Hepatocyte (in vitro differentiated cells): ENCODE results near the gene SHBG. TPM values are rescaled to one million over a fixed set of nuclear protein-coding genes. Genes with fewer than 3 reads are reported as not detected.
"Not testable (repeated sequence)": the region's sequence is repeated elsewhere in the genome, so short reads cannot be mapped to it uniquely, and the experiment has no call there.

Experiments used
- DNase-seq: peaks from one replicate; pipeline ENCODE4 v3.0.0-alpha.2; 2016; ENCODE audit warnings: low spot score
- H2AFZ ChIP-seq: fragments of 200-600 bp; sonication (generic); 2 replicates; pipeline ENCODE4 v1.6.0; 2016; ENCODE audit warnings: antibody characterized with exemption, mild to moderate bottlenecking
- H3K27ac ChIP-seq: fragments of 200-600 bp; sonication (generic); 2 replicates; pipeline ENCODE4 v1.5.1; 2016; ENCODE audit warnings: mild to moderate bottlenecking
- H3K27me3 ChIP-seq: fragments of 200-600 bp; sonication (generic); 2 replicates; pipeline ENCODE4 v1.6.1; 2016
- H3K36me3 ChIP-seq: fragments of 200-600 bp; sonication (generic); replicated peaks from 2 replicates; pipeline ENCODE4 v1.5.1; 2016; ENCODE audit warnings: low read depth; ENCODE audit not compliant: insufficient read depth
- H3K4me1 ChIP-seq: fragments of 200-600 bp; sonication (generic); 2 replicates; pipeline ENCODE4 v1.5.1; 2016; ENCODE audit warnings: mild to moderate bottlenecking, moderate library complexity; ENCODE audit not compliant: insufficient read depth
- H3K4me2 ChIP-seq: fragments of 200-600 bp; sonication (generic); 2 replicates; pipeline ENCODE4 v1.6.0; 2016
- H3K4me3 ChIP-seq: fragments of 200-600 bp; sonication (generic); 2 replicates; pipeline ENCODE4 v1.5.1; 2016; ENCODE audit warnings: mild to moderate bottlenecking
- H3K79me2 ChIP-seq: fragments of 200-600 bp; sonication (generic); 2 replicates; pipeline ENCODE4 v1.6.0; 2017; ENCODE audit warnings: mild to moderate bottlenecking
- H3K9me2 ChIP-seq: fragments of 200-600 bp; sonication (generic); replicated peaks from 2 replicates; pipeline ENCODE4 v1.6.0; 2017; ENCODE audit warnings: mild to moderate bottlenecking; ENCODE audit not compliant: insufficient read depth
- H3K9me3 ChIP-seq: fragments of 200-600 bp; sonication (generic); 2 replicates; pipeline ENCODE4 v1.5.1; 2016; ENCODE audit warnings: low read depth, mild to moderate bottlenecking
- H4K20me1 ChIP-seq: fragments of 200-600 bp; sonication (generic); 2 replicates; pipeline ENCODE4 v1.6.0; 2016; ENCODE audit warnings: mild to moderate bottlenecking; ENCODE audit not compliant: insufficient read depth, poor library complexity, severe bottlenecking
- CTCF ChIP-seq: fragments of 200-600 bp; sonication (generic); IDR thresholded peaks from 2 replicates; pipeline ENCODE4 v1.5.1; 2016; ENCODE audit warnings: antibody characterized with exemption, mild to moderate bottlenecking; ENCODE audit not compliant: poor library complexity
- EZH2 ChIP-seq: fragments of 200-600 bp; sonication (generic); IDR thresholded peaks from 2 replicates; pipeline ENCODE4 v1.6.1; 2016; ENCODE audit warnings: antibody characterized with exemption, mild to moderate bottlenecking, borderline replicate concordance
- EZH2phosphoT487 ChIP-seq: fragments of 200-600 bp; sonication (generic); IDR thresholded peaks from one replicate; pipeline ENCODE4 v1.6.1; 2018; ENCODE audit warnings: antibody characterized with exemption, mild to moderate bottlenecking, low read depth, moderate library complexity; ENCODE audit not compliant: unreplicated experiment, severe bottlenecking
- WGBS: methylation state at CpG from one replicate; pipeline ENCODE4 v1.1.6; 2016; ENCODE audit warnings: low lambda C conversion rate; ENCODE audit errors: missing lambda C conversion rate; 5-methylcytosine and 5-hydroxymethylcytosine counted together
- polyA plus RNA-seq: library from polyadenylated mRNA; unstranded; fragments of >200 nt; fragmentation: Nextera tagmentation; extraction: Ambion mirVana; gene quantifications from 2 replicates; pipeline ENCODE4 v1.2.1, GENCODE V29; 2016
- total RNA-seq: library from RNA; depleted of rRNA; stranded (reverse); fragments of >200 nt; gene quantifications from 2 replicates; pipeline ENCODE4 v1.2.3, GENCODE V29; 2014

SHBG gene
- total and polyA plus RNA-seq, 2 experiments from 2014 or later = 5.3 to 9.0 TPM

DNA sequence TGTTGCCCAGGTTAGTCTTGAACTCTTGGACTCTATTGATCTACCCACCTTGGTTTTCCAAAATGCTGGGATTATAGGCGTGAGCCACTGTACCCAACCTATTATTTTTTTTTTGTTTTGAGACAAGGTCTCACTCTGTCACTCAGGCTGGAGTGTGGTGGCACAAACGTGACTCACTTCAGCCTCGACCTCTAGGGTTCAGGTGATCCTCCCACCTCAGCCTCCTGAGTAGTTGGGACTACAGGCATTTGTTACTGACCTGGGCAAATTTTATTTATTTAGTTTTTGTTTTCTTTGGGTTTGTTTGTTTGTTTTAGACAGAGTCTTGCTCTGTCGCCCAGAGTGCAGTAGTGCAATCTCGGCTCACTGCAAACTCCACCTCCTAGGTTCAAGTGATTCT, 6.3 kb upstream of the SHBG start:
- Histone ChIP-seq H3K9me2 (no peaks in the 10 kb centered on the region), H3K4me2 (no peak overlapping the region), H3K79me2 (peaks cover 24% of the 10 kb centered on the region), H3K27me3 (no peaks in the 10 kb centered on the region), H3K36me3 (no peaks in the 10 kb centered on the region), H3K4me1 (peaks cover 15% of the 10 kb centered on the region), H3K9me3 (no peaks in the 10 kb centered on the region), H4K20me1 (no peaks in the 10 kb centered on the region), H3K27ac (no peak overlapping the region), H2AFZ (no peak overlapping the region), H3K4me3 (no peak overlapping the region)
- no peak for DNase-seq
- TF ChIP-seq EZH2 (no peak), CTCF (no peak)
- 87% methylated on average over 5 of the region's 5 CpGs for WGBS

DNA sequence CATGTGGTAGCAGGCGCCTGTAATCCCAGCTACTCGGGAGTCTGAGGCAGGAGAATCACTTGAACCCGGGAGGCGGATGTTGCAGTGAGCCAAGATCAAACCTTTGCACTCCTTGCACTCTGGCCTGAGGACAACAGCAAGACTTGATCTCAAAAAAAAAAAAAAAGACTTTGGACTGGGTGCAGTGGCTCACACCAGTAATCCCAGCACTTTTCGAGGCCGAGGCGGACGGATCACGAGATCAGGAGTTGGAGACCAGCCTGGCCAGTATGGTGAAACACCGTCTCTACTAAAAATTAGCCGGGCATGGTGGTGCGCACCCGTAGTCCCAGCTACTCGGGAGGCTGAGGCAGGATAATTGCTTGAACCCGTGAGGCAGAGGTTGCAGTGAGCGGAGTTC, 4.2 kb upstream of the SHBG start:
- peak overlapping the region; percentile 96 for H3K4me2 ChIP-seq
- H3K36me3 ChIP-seq, H4K20me1 ChIP-seq, H3K4me3 ChIP-seq, DNase-seq, H3K9me3 ChIP-seq, H2AFZ ChIP-seq, H3K27me3 ChIP-seq, H3K9me2 ChIP-seq: not testable (repeated sequence)
- H3K79me2 ChIP-seq = peaks cover 24% of the 10 kb centered on the region
- H3K27ac ChIP-seq = peak overlapping the region; percentile 99
- 97% methylated on average over 16 of the region's 16 CpGs for WGBS
- H3K4me1 ChIP-seq = peaks cover 19% of the 10 kb centered on the region

GRCh38 chr17:7626307-7626706, 3.6 kb upstream of the SHBG start:
- no peak for TF ChIP-seq EZH2phosphoT487
- H2AFZ ChIP-seq = no peak overlapping the region
- no peaks in the 10 kb centered on the region for H3K27me3 ChIP-seq
- peaks cover 24% of the 10 kb centered on the region for H3K79me2 ChIP-seq
- peak overlapping the region; percentile 96 for H3K4me2 ChIP-seq
- H3K9me3 ChIP-seq = no peaks in the 10 kb centered on the region
- peak overlapping the region; percentile 71 for H3K4me3 ChIP-seq
- DNase-seq = no peak
- H3K4me1 ChIP-seq = peaks cover 19% of the 10 kb centered on the region
- no peaks in the 10 kb centered on the region for H4K20me1 ChIP-seq
- H3K9me2 ChIP-seq = no peaks in the 10 kb centered on the region
- H3K27ac ChIP-seq = peak overlapping the region; percentile 99
- 95% methylated on average over 7 of the region's 7 CpGs for WGBS
- H3K36me3 ChIP-seq = no peaks in the 10 kb centered on the region

- peak overlapping the region; percentile 96 for H3K4me2 ChIP-seq
- H3K4me3 ChIP-seq = peak overlapping the region; percentile 71
- H2AFZ ChIP-seq = peak overlapping the region; percentile 70
- H3K79me2 ChIP-seq = peaks cover 24% of the 10 kb centered on the region
- no peaks in the 10 kb centered on the region for H3K27me3 ChIP-seq
- DNase-seq = no peak
- WGBS = 11% methylated on average over 6 of the region's 6 CpGs
- no peaks in the 10 kb centered on the region for H4K20me1 ChIP-seq
- no peaks in the 10 kb centered on the region for H3K36me3 ChIP-seq
- no peaks in the 10 kb centered on the region for H3K9me3 ChIP-seq
- TF ChIP-seq EZH2phosphoT487 (no peak), EZH2 (no peak), CTCF (no peak)
- peak overlapping the region; percentile 99 for H3K27ac ChIP-seq
- H3K9me2 ChIP-seq = no peaks in the 10 kb centered on the region
- peaks cover 19% of the 10 kb centered on the region for H3K4me1 ChIP-seq
Observed at GRCh38 chr17:7626956-7627249, 3.0 kb upstream of the SHBG start.
